Spleen (tissue), 7 donors: ENCODE measurements around the gene ATRIP.

Experiments used
- CTCF ChIP-seq, 11 experiments: fragments of 200-600 bp in 7 of 11; fragments of 450-650 bp in 4 of 11; sonication (generic) in 4 of 11; IDR thresholded peaks in 8 of 11; conservative IDR thresholded peaks in 3 of 11; 1 replicate in 7 of 11; 2 replicates in 4 of 11; pipeline versions ENCODE4 v1.4.0 to v1.8.0; 2016 to 2021; ENCODE audit warnings: antibody characterized with exemption in 11 of 11, inconsistent platforms in 4 of 11, mild to moderate bottlenecking in 1 of 11
- POLR2AphosphoS5 ChIP-seq, 3 donors: sonication (generic); formaldehyde crosslinking; IDR thresholded peaks; one replicate each; pipeline ENCODE4 v1.5.1; 2017; ENCODE audit warnings: antibody characterized with exemption in 3 of 3
- donor health status: DM: no; HTN: no; CAD: no; lungs with moderate emphysema.
- donor health status: DM: no; HTN: no; CAD: no.
- donor health status: DM: no; HTN: no; CAD: no.

GRCh38 chr3:48426401-48426909 lies 20.1 kb upstream of the ATRIP start:
- no peak for TF ChIP-seq CTCF (IDR thresholded peaks at IDR 0.05 in 8 of 11, conservative IDR thresholded peaks at IDR 0.05 in 3 of 11)
- TF ChIP-seq POLR2AphosphoS5 (IDR thresholded peaks at IDR 0.05): no peak
